K562 (cell line): ENCODE results near the gene GLIS1. TPM values are rescaled to one million over a fixed set of nuclear protein-coding genes. Genes with fewer than 3 reads are reported as not detected.
A peak's percentile ranks its signal among the peaks of the same experiment; 100 is the strongest.

Source experiments
- ATAC-seq: fragments of 200-7000 bp; cut with Tn5 transposase; 3 replicates; pipeline ENCODE4 v1.9.1; 2020; ENCODE audit warnings: moderate library complexity
- BruUV-seq: library from RNA; stranded (reverse); fragments of 400-500 nt; replicated peaks from 2 replicates; lab custom pipeline; 2021; lab: Mats Ljungman, UMichigan
- CTCF ChIA-PET: fragments of 300-600 bp; formaldehyde crosslinking; extraction: SDS; loops from one replicate; lab custom pipeline; 2021; ENCODE audit warnings: low intra/inter-chr PET ratio; lab: Yijun Ruan, JAX
- POLR2A ChIA-PET: fragments of 300-600, 350-650 bp; sonication (Branson Sonifier 250); formaldehyde crosslinking; extraction: SDS; loops from one replicate; lab custom pipeline; 2021; ENCODE audit warnings: antibody characterized with exemption, inconsistent platforms; lab: Yijun Ruan, JAX
- DNase-seq, 4 experiments: peaks; one replicate each; pipeline versions ENCODE4 v3.0.0 to v3.0.0-alpha.2; 2011 to 2018; ENCODE audit warnings: low spot score in 3 of 4, mixed read lengths in 3 of 4; ENCODE audit errors: extremely low read depth in 1 of 4
- FAIRE-seq: peaks from 2 replicates; lab custom pipeline; 2011; peaks lifted over from hg19 to GRCh38; lab: Jason Lieb, UNC
- H2AFZ ChIP-seq: 2 replicates; pipeline ENCODE4 v1.6.0; 2011; ENCODE audit warnings: low read depth, low read length, control low read depth, inconsistent platforms
- H3K27ac ChIP-seq: fragments of 200-600 bp; 3 replicates; pipeline ENCODE4 v1.8.0; 2011; ENCODE audit warnings: low read depth, mild to moderate bottlenecking, control low read depth, inconsistent platforms, low read length, moderate library complexity, mixed read lengths; ENCODE audit errors: extremely low read depth
- H3K27me3 ChIP-seq, 2 experiments: fragments of 300-600 bp in 1 of 2; 2 replicates in 1 of 2; 3 replicates in 1 of 2; pipeline versions ENCODE4 v1.6.0 to v1.8.0; 2011; ENCODE audit warnings: inconsistent platforms in 2 of 2, low read length in 2 of 2, mild to moderate bottlenecking in 1 of 2, mixed read lengths in 1 of 2, moderate library complexity in 1 of 2; ENCODE audit not compliant: control insufficient read depth in 2 of 2, insufficient read depth in 2 of 2
- H3K36me3 ChIP-seq: fragments of 300-600 bp; 3 replicates; pipeline ENCODE4 v1.8.0; 2011; ENCODE audit warnings: mild to moderate bottlenecking, low read length, inconsistent platforms; ENCODE audit not compliant: control insufficient read depth, insufficient read depth
- H3K4me1 ChIP-seq, 2 experiments: fragments of 200-600 bp in 1 of 2; replicated peaks in 1 of 2; 2 replicates in 1 of 2; 3 replicates in 1 of 2; pipeline versions ENCODE4 v1.5.1 to v1.8.0; 2011; ENCODE audit warnings: inconsistent platforms in 2 of 2, low read length in 2 of 2, mild to moderate bottlenecking in 1 of 2, mixed read lengths in 1 of 2, moderate library complexity in 1 of 2; ENCODE audit not compliant: control insufficient read depth in 2 of 2, insufficient read depth in 2 of 2
- H3K4me2 ChIP-seq: 2 replicates; pipeline ENCODE4 v1.6.1; 2011; ENCODE audit warnings: low read length, control low read depth, inconsistent platforms, mixed read lengths; ENCODE audit not compliant: insufficient read depth
- H3K4me3 ChIP-seq: fragments of 200-600 bp; sonication (generic), shearing (Covaris generic); 2 replicates; pipeline ENCODE4 v1.5.1; 2016; ENCODE audit warnings: control low read depth, inconsistent platforms
- H3K79me2 ChIP-seq: fragments of 200-600 bp; 3 replicates; pipeline ENCODE4 v1.8.0; 2011; ENCODE audit warnings: low read length, inconsistent platforms; ENCODE audit not compliant: control insufficient read depth, insufficient read depth
- H3K9ac ChIP-seq, 2 experiments: 2 replicates each; pipeline versions ENCODE4 v1.6.0 to v1.6.1; 2011; ENCODE audit warnings: low read depth in 2 of 2, low read length in 2 of 2, control low read depth in 1 of 2, inconsistent platforms in 1 of 2, mild to moderate bottlenecking in 1 of 2, mixed read lengths in 1 of 2; ENCODE audit not compliant: insufficient read depth in 1 of 2
- H3K9me1 ChIP-seq: one replicate; pipeline ENCODE4 v1.6.0; 2011; ENCODE audit warnings: inconsistent platforms, mild to moderate bottlenecking, low read length, moderate library complexity; ENCODE audit not compliant: control insufficient read depth, insufficient read depth
- H3K9me3 ChIP-seq: replicated peaks from 2 replicates; pipeline ENCODE4 v1.5.1; 2011; ENCODE audit warnings: low read depth, low read length, inconsistent platforms; ENCODE audit not compliant: control insufficient read depth, insufficient read depth
- H4K20me1 ChIP-seq: replicated peaks from 2 replicates; pipeline ENCODE4 v1.6.1; 2011; ENCODE audit warnings: low read length, inconsistent platforms, mixed read lengths; ENCODE audit not compliant: control insufficient read depth, insufficient read depth
- BCOR ChIP-seq: fragments of 450-650 bp; IDR thresholded peaks from 2 replicates; pipeline ENCODE4 v1.6.1; 2016
- CAMTA2 ChIP-seq: fragments of 250-450 bp; sonication (Bioruptor Pico); conservative IDR thresholded peaks from 2 replicates; pipeline ENCODE4 v1.5.1; 2022
- FOXK1 ChIP-seq: sonication (generic); formaldehyde crosslinking; IDR thresholded peaks from 2 replicates; pipeline ENCODE4 v1.8.0; 2022; ENCODE audit warnings: missing genetic modification reagents, mild to moderate bottlenecking, borderline replicate concordance
- MAX ChIP-seq: sonication (generic); formaldehyde crosslinking; IDR thresholded peaks from 2 replicates; pipeline ENCODE4 v1.9.0; 2022; ENCODE audit warnings: mild to moderate bottlenecking, missing genetic modification reagents
- MTA3 ChIP-seq: fragments of 450-650 bp; formaldehyde crosslinking; IDR thresholded peaks from 2 replicates; pipeline ENCODE4 v1.6.1; 2017; ENCODE audit warnings: mild to moderate bottlenecking, borderline replicate concordance
- NR1H2 ChIP-seq: sonication (generic); formaldehyde crosslinking; IDR thresholded peaks from 2 replicates; pipeline ENCODE4 v1.4.0; 2020; ENCODE audit warnings: mild to moderate bottlenecking, missing genetic modification reagents
- PRMT5 ChIP-seq: sonication (generic); formaldehyde crosslinking; IDR thresholded peaks from 2 replicates; pipeline ENCODE4 v1.5.0; 2020; ENCODE audit warnings: missing genetic modification reagents
- THAP12 ChIP-seq: fragments of 250-450 bp; sonication (Bioruptor Pico); IDR thresholded peaks from 2 replicates; pipeline ENCODE4 v1.9.0; 2021; ENCODE audit warnings: mild to moderate bottlenecking, inconsistent platforms
- TRIM28 ChIP-seq: fragments of 450-650 bp; IDR thresholded peaks from 2 replicates; pipeline ENCODE4 v1.6.1; 2017
- ZBTB7A ChIP-seq: IDR thresholded peaks from 2 replicates; pipeline ENCODE4 v1.6.1; 2011; ENCODE audit warnings: low read depth, mild to moderate bottlenecking, low read length, moderate library complexity, borderline replicate concordance; ENCODE audit not compliant: control insufficient read depth
- ZBTB8A ChIP-seq: fragments of 450-650 bp; IDR thresholded peaks from 2 replicates; pipeline ENCODE4 v1.6.1; 2018; ENCODE audit warnings: mild to moderate bottlenecking, moderate library complexity; ENCODE audit not compliant: partially characterized antibody
- ZNF445 ChIP-seq: fragments of 250-450 bp; sonication (Bioruptor Pico); IDR thresholded peaks from 2 replicates; pipeline ENCODE4 v1.4.0; 2020; ENCODE audit warnings: low read depth, mild to moderate bottlenecking, moderate library complexity
- WGBS: fragments of 100-300 bp; shearing (Covaris generic); methylation state at CpG from one replicate; pipeline ENCODE4 v1.1.6; 2016; ENCODE audit warnings: low coverage, mixed read lengths; ENCODE audit not compliant: insufficient coverage; ENCODE audit errors: missing lambda C conversion rate; 5-methylcytosine and 5-hydroxymethylcytosine counted together
- in situ Hi-C: fragments of 300-500 bp; cut with MboI; formaldehyde crosslinking; loops from 4 replicates; pipeline ENCODE4 v1.15.0; 2018; ENCODE audit warnings: inconsistent platforms, mixed read lengths
- intact Hi-C: fragments of 100-400 bp; cut with micrococcal nuclease; formaldehyde crosslinking; loops from 2 replicates; pipeline ENCODE4 v1.14.2; 2022
- polyA plus RNA-seq, 8 experiments: library from polyadenylated mRNA; depleted of rRNA in 4 of 8; stranded (reverse) in 5 of 8; unstranded in 3 of 8; fragments of >200 nt; fragmentation: Nextera tagmentation in 2 of 8; fragmentation: Illumina TruSeq in 1 of 8; extraction: Ambion mirVana in 2 of 8; extraction: Trizol in 1 of 8; gene quantifications; 2 replicates each; pipeline versions ENCODE4 v1.2.1 to v1.2.3, GENCODE V29; 2011 to 2014; ENCODE audit warnings: inconsistent platforms in 1 of 8, missing spikeins in 1 of 8
- total RNA-seq, 7 experiments: library from RNA; depleted of rRNA in 6 of 7; stranded (reverse); fragments of >200 nt in 6 of 7; fragmentation: Illumina TruSeq in 2 of 7; extraction: Trizol in 2 of 7; gene quantifications; 2 replicates each; pipeline versions ENCODE4 v1.2.1 to v1.2.3, GENCODE V29; 2011 to 2021; ENCODE audit warnings: low replicate concordance in 1 of 7
- TF ChIP-seq, protein P1 (sequence below): fragments of 250-450 bp; sonication (Bioruptor Pico); IDR thresholded peaks from 2 replicates; pipeline ENCODE4 v1.5.0; 2021; ENCODE audit warnings: mild to moderate bottlenecking, borderline replicate concordance
- TF ChIP-seq, protein P2 (sequence below): fragments of 450-650 bp; formaldehyde crosslinking; IDR thresholded peaks from 2 replicates; pipeline ENCODE4 v1.4.0; 2020; ENCODE audit warnings: mild to moderate bottlenecking, mixed read lengths

GLIS1 gene
- total and polyA plus RNA-seq, 9 of the 15 experiments (the other 6 are each of a cell fraction or from before 2014, with no cell fraction given): not detected

DNA sequence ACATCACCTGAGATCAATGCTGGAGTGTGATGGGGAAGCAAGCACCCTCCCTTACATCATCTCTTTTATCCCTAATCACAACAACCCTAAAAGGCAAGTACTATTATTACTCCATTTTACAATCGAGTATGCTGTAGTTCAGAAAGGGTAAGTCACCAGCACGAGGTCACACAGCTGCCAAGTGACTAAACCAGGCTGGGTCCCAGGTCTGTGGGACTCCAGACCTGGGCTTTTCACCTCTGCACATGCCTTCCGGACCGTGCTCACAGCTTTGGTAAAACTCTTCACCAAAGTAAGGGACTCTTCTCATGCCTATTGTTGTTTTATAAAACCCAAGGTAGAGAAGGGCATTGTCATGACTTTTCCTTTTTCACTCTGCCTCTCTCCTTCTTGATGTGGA is 148.9 kb downstream of the GLIS1 start (continued):
- TF ChIP-seq TRIM28 (no peak), BCOR (peak; percentile 66; the same call in 1 of the 2 replicates)

- ATAC-seq: no peak
- Histone ChIP-seq H3K4me3 (no peak overlapping the region), H3K79me2 (no peaks in the 10 kb centered on the region), H3K27me3 (peaks cover 14 to 41% of the 10 kb centered on the region in 2 experiments; a peak in 4 of 5 replicates), H3K9ac (no peak overlapping the region), H3K9me1 (no peaks in the 10 kb centered on the region), H3K36me3 (no peaks in the 10 kb centered on the region), H2AFZ (no peak overlapping the region), H3K9me3 (no peaks in the 10 kb centered on the region), H3K4me2 (no peak overlapping the region), H3K4me1 (peaks cover 0 to 6% of the 10 kb centered on the region in 2 experiments; a peak in 2 of 5 replicates), H4K20me1 (peaks cover 23% of the 10 kb centered on the region), H3K27ac (no peak overlapping the region)
- no TSS peak for BruUV-seq
- intact Hi-C loops (no loop called here), in situ Hi-C loops (no loop called here)
- DNase-seq: no peak
- no peak for FAIRE-seq
- ChIA-PET POLR2A (no interaction called here), CTCF (no interaction called here)
- under 1% methylated on average over 11 of the region's 11 CpGs for WGBS
- TF ChIP-seq THAP12 (CRISPR knock-in tag) (no peak), CAMTA2 (CRISPR knock-in tag) (no peak), ZBTB8A (no peak), ZBTB7A (no peak), FOXK1 (CRISPR knock-in tag) (no peak), MAX (CRISPR knock-in tag) (no peak), ZNF445 (no peak), PRMT5 (CRISPR knock-in tag) (no peak), MTA3 (no peak), NR1H2 (CRISPR knock-in tag) (no peak)
- TF ChIP-seq, protein P1, sequence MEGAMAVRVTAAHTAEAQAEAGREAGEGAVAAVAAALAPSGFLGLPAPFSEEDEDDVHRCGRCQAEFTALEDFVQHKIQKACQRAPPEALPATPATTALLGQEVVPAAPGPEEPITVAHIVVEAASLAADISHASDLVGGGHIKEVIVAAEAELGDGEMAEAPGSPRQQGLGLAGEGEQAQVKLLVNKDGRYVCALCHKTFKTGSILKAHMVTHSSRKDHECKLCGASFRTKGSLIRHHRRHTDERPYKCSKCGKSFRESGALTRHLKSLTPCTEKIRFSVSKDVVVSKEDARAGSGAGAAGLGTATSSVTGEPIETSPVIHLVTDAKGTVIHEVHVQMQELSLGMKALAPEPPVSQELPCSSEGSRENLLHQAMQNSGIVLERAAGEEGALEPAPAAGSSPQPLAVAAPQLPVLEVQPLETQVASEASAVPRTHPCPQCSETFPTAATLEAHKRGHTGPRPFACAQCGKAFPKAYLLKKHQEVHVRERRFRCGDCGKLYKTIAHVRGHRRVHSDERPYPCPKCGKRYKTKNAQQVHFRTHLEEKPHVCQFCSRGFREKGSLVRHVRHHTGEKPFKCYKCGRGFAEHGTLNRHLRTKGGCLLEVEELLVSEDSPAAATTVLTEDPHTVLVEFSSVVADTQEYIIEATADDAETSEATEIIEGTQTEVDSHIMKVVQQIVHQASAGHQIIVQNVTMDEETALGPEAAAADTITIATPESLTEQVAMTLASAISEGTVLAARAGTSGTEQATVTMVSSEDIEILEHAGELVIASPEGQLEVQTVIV (CRISPR knock-in tag): no peak
- TF ChIP-seq, protein P2, sequence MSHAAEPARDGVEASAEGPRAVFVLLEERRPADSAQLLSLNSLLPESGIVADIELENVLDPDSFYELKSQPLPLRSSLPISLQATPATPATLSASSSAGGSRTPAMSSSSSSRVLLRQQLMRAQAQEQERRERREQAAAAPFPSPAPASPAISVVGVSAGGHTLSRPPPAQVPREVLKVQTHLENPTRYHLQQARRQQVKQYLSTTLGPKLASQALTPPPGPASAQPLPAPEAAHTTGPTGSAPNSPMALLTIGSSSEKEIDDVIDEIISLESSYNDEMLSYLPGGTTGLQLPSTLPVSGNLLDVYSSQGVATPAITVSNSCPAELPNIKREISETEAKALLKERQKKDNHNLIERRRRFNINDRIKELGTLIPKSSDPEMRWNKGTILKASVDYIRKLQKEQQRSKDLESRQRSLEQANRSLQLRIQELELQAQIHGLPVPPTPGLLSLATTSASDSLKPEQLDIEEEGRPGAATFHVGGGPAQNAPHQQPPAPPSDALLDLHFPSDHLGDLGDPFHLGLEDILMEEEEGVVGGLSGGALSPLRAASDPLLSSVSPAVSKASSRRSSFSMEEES (CRISPR knock-in tag): no peak
Measured at GRCh38 chr1:53589043-53589887, 149.7 kb downstream of the GLIS1 start.
